Measurements from ENCODE around the gene MACROD2. TPM values are rescaled to one million over a fixed set of nuclear protein-coding genes. Genes with fewer than 3 reads are reported as not detected.

The MACROD2 gene
- polyA plus RNA-seq, 2 of the 4 experiments (the other 2 are of a cell fraction) = 0.96 to 1.3 TPM

- POLR2A ChIA-PET = no interaction called here
- Histone ChIP-seq H3K4me1 (no peaks in the 10 kb centered on the region), H3K4me2 (no peak overlapping the region), H3K4me3 (no peak overlapping the region), H3K9me3 (no peaks in the 10 kb centered on the region), H3K27ac (no peak overlapping the region)
- TF ChIP-seq POLR2A (IDR thresholded peaks at IDR 0.05; ENCODE audit: low read length) = no peak
- TF ChIP-seq HOXA7 (CRISPR knock-in tag; IDR thresholded peaks at IDR 0.05) = no peak
- TF ChIP-seq, protein P1, sequence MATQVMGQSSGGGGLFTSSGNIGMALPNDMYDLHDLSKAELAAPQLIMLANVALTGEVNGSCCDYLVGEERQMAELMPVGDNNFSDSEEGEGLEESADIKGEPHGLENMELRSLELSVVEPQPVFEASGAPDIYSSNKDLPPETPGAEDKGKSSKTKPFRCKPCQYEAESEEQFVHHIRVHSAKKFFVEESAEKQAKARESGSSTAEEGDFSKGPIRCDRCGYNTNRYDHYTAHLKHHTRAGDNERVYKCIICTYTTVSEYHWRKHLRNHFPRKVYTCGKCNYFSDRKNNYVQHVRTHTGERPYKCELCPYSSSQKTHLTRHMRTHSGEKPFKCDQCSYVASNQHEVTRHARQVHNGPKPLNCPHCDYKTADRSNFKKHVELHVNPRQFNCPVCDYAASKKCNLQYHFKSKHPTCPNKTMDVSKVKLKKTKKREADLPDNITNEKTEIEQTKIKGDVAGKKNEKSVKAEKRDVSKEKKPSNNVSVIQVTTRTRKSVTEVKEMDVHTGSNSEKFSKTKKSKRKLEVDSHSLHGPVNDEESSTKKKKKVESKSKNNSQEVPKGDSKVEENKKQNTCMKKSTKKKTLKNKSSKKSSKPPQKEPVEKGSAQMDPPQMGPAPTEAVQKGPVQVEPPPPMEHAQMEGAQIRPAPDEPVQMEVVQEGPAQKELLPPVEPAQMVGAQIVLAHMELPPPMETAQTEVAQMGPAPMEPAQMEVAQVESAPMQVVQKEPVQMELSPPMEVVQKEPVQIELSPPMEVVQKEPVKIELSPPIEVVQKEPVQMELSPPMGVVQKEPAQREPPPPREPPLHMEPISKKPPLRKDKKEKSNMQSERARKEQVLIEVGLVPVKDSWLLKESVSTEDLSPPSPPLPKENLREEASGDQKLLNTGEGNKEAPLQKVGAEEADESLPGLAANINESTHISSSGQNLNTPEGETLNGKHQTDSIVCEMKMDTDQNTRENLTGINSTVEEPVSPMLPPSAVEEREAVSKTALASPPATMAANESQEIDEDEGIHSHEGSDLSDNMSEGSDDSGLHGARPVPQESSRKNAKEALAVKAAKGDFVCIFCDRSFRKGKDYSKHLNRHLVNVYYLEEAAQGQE (IDR thresholded peaks at IDR 0.05) = no peak
- TF ChIP-seq KDM1A (IDR thresholded peaks at IDR 0.05; ENCODE audit: low read depth) = no peak
- TF ChIP-seq FOSB (CRISPR knock-in tag; IDR thresholded peaks at IDR 0.05) = no peak
- no peak for TF ChIP-seq FOXS1 (CRISPR knock-in tag; IDR thresholded peaks at IDR 0.05)
- no peak for TF ChIP-seq CHD4 (IDR thresholded peaks at IDR 0.05; ENCODE audit: borderline replicate concordance)
- TF ChIP-seq BCL3 (IDR thresholded peaks at IDR 0.05) = no peak
- TF ChIP-seq GATA3 (IDR thresholded peaks at IDR 0.05; ENCODE audit: borderline replicate concordance) = no peak
- TF ChIP-seq MAFK (IDR thresholded peaks at IDR 0.05; ENCODE audit: partially characterized antibody) = no peak
- TF ChIP-seq HDAC2 (IDR thresholded peaks at IDR 0.05) = no peak
- TF ChIP-seq SMC3 (IDR thresholded peaks at IDR 0.05) = no peak
- TF ChIP-seq CBX8 (IDR thresholded peaks at IDR 0.05) = no peak
- no peak for TF ChIP-seq ZC3H11A (IDR thresholded peaks at IDR 0.05)
- TF ChIP-seq, protein P2, sequence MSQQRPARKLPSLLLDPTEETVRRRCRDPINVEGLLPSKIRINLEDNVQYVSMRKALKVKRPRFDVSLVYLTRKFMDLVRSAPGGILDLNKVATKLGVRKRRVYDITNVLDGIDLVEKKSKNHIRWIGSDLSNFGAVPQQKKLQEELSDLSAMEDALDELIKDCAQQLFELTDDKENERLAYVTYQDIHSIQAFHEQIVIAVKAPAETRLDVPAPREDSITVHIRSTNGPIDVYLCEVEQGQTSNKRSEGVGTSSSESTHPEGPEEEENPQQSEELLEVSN (IDR thresholded peaks at IDR 0.05; ENCODE audit: borderline replicate concordance, low read depth) = no peak
- no peak for TF ChIP-seq EHF (CRISPR knock-in tag; IDR thresholded peaks at IDR 0.05)
- TF ChIP-seq HOXB13 (CRISPR knock-in tag; IDR thresholded peaks at IDR 0.05; ENCODE audit: low read depth) = no peak
- no peak for TF ChIP-seq RARB (CRISPR knock-in tag; IDR thresholded peaks at IDR 0.05)
- TF ChIP-seq HOXB5 (CRISPR knock-in tag; IDR thresholded peaks at IDR 0.05) = no peak
- no peak for DNase-seq (ENCODE audit: low read depth in 1 of 2, low spot score in 1 of 2)
- WGBS (ENCODE audit: missing lambda C conversion rate) = 70% methylated on average over 5 of the region's 5 CpGs
- no peak for ATAC-seq
- peak; percentile 13 for FAIRE-seq
- CTCF ChIA-PET = no interaction called here
These were observed 1258.1 kb downstream of the MACROD2 start for GRCh38 chr20:15253431-15253830.

DNA sequence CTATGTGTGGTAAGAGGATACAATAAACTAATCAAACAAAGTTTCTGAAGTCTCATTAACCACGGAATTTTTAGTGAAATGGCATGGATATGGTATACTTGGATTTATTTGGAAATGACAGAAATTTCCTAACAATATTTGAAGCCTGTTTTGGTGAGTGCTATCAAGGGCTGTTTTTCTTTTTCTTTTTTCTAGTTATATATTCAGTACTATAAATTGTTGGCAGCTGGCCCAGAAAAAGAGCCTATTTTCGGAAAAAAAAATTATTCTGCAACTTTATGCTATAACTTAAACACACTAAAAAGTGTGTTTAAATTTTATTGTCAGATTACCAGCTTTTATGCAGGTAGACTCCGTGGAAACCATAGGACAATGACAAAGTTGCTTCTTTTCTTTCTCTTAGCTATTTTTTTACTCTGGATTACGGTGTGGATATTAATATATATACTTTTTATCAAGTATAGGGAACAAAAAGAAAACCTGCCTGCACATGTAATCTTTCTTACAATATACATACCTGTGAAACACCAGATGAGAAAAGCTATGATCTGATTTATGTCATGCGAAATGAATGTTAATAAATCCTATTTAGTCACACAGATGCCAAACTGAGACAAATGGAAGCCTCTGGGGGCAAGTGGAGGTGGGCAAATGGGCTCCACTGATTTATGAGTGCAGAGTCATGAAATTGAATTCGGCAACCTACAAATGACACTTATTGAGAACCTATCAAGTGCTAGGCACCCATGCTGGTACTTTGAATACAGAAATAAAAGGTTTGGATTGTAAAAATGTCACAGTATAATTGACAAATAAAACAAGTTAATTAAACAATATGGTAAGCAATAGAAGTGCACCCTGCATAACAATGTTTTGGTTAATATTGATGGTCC, 1261.6 kb downstream of the MACROD2 start:
- Histone ChIP-seq H3K4me2 (no peak overlapping the region), H3K4me3 (no peak overlapping the region), H3K4me1 (no peaks in the 10 kb centered on the region), H3K9me3 (no peaks in the 10 kb centered on the region), H3K27ac (no peak overlapping the region)
- ChIA-PET CTCF (no interaction called here), POLR2A (no interaction called here)
- FAIRE-seq (no peak), ATAC-seq (no peak), DNase-seq (ENCODE audit: low read depth in 1 of 2, low spot score in 1 of 2) (no peak)
- 37% methylated on average over 6 of the region's 6 CpGs for WGBS (ENCODE audit: missing lambda C conversion rate)
- no peak for TF ChIP-seq HDAC2 (IDR thresholded peaks at IDR 0.05)
- TF ChIP-seq HOXA7 (CRISPR knock-in tag; IDR thresholded peaks at IDR 0.05) = no peak
- TF ChIP-seq MYC (IDR thresholded peaks at IDR 0.05; ENCODE audit: borderline replicate concordance, low read length) = no peak
- no peak for TF ChIP-seq KDM1A (IDR thresholded peaks at IDR 0.05; ENCODE audit: low read depth)
- no peak for TF ChIP-seq FOSL2 (IDR thresholded peaks at IDR 0.05)
- no peak for TF ChIP-seq FOSL2 (CRISPR knock-in tag; IDR thresholded peaks at IDR 0.05)
- TF ChIP-seq SMC3 (IDR thresholded peaks at IDR 0.05) = no peak
- TF ChIP-seq, protein P3, sequence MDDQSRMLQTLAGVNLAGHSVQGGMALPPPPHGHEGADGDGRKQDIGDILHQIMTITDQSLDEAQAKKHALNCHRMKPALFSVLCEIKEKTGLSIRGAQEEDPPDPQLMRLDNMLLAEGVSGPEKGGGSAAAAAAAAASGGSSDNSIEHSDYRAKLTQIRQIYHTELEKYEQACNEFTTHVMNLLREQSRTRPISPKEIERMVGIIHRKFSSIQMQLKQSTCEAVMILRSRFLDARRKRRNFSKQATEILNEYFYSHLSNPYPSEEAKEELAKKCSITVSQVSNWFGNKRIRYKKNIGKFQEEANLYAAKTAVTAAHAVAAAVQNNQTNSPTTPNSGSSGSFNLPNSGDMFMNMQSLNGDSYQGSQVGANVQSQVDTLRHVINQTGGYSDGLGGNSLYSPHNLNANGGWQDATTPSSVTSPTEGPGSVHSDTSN (IDR thresholded peaks at IDR 0.05) = no peak
- TF ChIP-seq BCL3 (IDR thresholded peaks at IDR 0.05) = no peak
- no peak for TF ChIP-seq FOSB (CRISPR knock-in tag; IDR thresholded peaks at IDR 0.05)
- TF ChIP-seq, protein P4, sequence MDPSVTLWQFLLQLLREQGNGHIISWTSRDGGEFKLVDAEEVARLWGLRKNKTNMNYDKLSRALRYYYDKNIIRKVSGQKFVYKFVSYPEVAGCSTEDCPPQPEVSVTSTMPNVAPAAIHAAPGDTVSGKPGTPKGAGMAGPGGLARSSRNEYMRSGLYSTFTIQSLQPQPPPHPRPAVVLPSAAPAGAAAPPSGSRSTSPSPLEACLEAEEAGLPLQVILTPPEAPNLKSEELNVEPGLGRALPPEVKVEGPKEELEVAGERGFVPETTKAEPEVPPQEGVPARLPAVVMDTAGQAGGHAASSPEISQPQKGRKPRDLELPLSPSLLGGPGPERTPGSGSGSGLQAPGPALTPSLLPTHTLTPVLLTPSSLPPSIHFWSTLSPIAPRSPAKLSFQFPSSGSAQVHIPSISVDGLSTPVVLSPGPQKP (IDR thresholded peaks at IDR 0.05; ENCODE audit: low read depth, low read length) = no peak
- TF ChIP-seq BHLHE40 (IDR thresholded peaks at IDR 0.05; ENCODE audit: low read depth, low read length) = no peak
- TF ChIP-seq EP300 (IDR thresholded peaks at IDR 0.05) = no peak
- TF ChIP-seq ZFP36 (IDR thresholded peaks at IDR 0.05; ENCODE audit: borderline replicate concordance, partially characterized antibody) = no peak

Data from A549 (cell line).